DMS153 (cell line): ENCODE data around the gene LINGO3.
"Not testable (repeated sequence)": the region's sequence is repeated elsewhere in the genome, so short reads cannot be mapped to it uniquely, and the experiment has no call there.

Experiments
- DNase-seq: peaks from one replicate; lab custom pipeline; 2025; lab: John Stamatoyannopoulos, UW

The LINGO3 gene, protein sequence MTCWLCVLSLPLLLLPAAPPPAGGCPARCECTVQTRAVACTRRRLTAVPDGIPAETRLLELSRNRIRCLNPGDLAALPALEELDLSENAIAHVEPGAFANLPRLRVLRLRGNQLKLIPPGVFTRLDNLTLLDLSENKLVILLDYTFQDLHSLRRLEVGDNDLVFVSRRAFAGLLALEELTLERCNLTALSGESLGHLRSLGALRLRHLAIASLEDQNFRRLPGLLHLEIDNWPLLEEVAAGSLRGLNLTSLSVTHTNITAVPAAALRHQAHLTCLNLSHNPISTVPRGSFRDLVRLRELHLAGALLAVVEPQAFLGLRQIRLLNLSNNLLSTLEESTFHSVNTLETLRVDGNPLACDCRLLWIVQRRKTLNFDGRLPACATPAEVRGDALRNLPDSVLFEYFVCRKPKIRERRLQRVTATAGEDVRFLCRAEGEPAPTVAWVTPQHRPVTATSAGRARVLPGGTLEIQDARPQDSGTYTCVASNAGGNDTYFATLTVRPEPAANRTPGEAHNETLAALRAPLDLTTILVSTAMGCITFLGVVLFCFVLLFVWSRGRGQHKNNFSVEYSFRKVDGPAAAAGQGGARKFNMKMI

DNA sequence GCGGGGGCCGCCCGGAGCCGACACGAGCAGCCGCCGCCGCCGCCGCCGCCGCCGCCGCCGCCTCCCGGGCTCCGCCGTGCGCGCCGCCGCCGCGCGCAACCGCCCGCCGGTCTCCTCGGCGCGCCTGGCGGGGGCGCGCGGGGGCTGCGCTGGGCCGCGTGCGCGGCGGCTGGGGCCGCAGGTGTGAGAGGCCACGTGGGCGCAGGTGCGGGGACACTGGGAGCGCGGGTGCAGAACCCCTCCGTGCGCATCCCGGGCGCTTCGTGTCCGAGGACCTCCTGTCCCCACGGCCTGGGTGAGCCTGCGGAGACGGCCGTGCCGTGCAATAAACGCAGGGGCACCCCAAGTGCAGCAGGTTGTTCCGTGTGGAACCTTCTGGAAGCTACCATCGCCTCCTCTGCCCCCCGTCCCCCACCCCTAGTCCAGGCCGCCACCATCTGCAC, at the start of gene LINGO3:
Gene LINGO3, minus strand, starts transcription at position 41 of the 443 bp plus-strand sequence. CDS start 16,378 bp downstream, outside the sequence.
- DNase-seq: no peak

DNA sequence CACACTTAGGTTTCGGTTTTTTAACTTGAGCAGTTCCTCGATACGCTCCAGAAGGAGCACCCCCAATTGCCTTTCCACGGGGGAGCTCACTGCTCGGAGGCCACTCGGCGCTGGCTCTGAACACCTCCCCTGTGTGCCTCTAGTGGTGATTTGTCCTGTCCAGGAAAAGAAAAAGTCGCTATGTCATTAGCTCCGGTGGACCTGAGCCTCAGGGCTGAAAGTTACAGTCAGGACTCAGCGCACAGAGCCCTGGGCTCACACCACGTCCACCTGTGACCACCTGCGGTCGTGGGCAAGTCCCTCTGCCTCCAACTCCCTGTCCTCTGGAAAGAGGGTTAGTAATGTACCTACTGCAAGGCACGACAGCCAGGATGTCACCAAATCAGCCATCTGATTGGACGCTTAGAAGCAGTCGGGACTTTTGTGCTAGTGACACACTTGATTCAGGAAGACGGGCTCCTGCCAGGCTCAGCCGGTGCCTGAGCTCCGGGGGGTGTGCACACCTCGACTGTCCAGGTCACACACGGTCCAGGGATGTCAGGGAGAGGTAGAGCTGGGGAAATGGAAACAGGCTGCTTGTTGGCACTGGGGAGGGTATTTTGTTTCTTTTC, 48.2 kb upstream of the LINGO3 start:
- DNase-seq: no peak

DNA sequence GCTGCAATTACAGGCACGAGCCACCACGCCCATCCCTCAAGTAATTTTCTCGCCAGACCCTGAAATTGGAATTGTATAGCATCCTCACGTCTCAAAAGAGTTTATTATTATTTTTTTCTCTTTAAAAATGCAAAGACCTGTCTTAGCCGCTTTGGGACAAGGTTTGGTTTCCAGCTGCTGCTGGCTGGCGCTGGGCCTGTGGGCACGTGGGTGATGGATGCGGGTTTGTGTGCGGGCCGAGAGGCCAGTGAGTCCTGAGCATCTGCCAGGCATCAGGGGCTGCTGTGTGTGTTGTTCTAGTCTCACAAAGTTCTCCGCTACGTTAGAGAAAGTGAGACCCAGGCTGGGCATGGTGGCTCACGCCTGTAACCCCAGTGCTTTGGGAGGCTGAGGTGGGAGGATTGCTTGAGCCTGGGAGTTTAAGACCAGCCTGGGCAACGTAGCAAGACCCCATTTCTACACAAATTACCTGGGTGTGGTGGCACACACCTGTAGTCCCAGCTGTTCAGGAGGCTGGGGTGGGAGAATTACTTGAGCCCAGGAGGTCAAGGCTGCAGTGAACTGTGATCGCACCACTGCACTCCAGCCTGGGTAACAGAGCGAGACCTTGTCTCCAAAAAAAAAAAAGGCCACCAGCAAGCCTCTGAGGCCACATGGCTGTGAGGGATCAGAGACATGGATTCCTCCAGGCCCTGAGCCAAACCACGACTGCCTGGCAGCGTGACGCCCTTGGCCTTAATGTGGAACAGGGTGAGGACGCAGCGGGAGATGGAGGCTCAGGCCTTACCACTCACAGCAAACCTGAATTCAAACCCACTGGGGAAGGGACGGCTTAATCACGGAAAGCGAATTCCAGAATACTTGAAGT, 47.4 kb upstream of the LINGO3 start:
- DNase-seq: no peak

DNA sequence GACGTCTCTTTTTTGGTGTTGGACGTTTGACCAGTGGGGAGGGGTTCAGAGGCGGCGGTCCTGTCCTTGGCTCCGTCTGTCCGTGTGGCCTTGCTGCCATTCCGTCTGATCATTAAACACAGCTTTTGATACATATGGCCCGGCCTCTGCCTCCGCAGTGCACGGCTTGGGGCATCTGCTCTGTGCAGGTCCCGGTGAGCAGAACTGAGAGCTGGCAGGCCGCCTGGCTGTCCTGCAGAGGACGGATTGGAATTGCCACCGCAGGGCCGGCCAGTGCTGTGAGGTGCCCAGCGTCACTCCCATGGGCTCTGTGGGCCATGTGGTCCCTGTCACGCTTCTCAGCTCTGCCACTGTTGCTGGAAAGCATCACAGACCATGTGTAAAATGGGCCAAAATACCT, 46.7 kb upstream of the LINGO3 start:
- no peak for DNase-seq

DNA sequence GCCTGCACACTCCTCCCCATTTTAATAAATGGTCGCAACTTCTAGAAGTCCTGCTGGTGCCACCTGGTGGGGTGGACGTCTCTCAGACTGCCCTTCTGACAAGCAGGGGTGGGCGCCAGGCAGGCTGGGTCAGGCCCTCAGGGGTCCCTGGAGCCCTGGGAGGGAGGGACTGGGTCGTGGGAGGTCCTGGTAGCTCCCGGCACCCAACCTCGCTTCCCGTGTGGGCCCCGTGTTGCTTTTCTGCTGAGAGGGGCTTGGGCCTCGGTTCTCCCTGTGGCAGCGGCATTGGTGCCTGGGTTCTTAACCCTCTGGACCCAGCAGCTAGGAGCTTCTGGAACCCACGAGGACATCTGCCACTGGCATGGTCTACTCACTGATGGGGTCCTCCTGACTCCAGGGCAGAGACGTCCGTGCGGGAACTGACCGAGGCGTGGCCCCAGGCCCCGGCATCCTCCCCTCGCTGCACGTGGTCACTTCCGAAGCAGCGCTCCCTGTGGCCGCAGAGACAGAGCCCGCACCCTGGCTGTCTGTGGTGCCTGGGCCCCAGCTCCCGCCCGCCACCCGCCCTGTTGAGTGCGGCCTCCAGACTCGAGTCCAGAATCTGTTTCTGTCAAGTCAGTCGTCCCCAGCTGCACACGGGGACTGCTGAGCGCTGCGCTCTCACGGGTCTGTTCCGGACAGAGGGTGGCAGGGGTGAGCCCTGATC, 46.1 kb upstream of the LINGO3 start:
- no peak for DNase-seq

DNA sequence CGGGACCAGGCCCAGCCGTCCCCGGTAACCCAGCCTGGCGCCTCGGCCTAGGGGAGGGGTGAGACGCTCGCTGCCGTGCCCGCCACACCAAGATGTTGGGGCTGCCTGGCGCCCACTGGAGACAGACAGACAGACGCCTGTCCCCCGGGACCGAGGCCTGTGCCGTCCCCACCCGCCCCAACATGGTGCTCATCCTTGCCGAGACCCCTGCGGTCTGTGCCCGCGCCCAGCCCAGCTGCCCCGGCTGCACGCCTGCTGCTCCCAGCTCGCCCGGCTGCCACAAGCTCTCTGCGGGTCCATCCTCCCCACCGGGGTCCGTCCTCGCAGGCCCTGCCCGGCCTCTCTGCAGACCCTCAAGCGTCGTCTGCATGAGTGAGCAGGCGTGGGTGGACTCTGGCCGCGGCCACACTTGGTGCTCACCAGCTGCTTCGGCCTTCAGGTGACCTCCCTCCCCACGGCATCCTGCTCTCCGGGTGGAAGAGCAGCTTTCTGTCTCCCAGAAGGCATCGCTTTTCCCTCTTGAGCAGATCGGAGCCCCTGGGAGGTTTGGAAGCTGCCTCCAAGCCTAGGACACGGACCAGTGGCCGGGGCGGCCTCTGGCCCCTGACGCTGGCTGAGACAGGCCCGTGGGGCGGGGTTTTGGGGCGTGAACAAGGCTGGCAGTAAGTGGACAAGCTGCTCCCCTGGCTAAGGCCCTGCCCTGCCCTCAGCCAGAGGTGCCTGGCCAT, 45.4 kb upstream of the LINGO3 start:
- DNase-seq: no peak

DNA sequence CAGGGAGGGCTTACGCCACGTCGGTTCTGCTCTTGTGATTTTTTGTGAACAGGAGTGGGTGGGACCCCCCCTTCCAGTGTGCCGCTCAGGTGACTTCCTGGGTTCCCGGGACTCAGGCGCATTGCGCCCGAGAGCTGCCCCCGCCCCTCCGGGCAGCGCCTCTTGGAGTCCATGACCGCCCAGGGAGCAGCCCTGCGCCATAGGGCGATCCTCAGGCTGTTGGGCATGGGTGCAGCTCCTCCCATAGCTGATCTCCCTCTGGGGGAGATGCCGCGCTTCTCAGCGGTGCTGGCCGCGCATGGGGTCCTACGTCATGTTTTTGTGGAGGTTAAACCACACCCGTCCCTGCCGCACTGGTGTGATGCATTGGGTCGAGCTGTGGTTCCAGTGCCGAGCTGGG, 44.2 kb upstream of the LINGO3 start:
- DNase-seq: no peak

DNA sequence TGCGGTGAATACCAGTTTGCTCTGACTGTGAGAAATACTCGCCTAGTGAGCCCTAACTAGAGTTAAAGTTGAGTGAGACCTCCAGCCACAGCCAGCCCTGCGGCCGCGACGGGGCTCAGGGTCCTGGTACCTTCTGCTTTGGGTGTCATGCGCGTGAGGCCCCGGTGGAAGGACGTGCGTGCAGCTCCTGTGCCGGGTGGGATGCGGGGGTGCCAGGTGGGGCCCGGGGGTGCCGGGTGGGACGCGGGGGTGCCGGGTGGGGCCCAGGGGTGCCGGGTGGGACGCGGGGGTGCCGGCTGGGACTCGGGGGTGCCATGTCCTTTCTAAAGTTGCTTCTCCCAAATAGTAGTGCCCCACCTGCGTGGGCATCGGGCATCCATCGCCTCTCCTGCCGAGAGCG, 43.6 kb upstream of the LINGO3 start:
- no peak for DNase-seq

DNA sequence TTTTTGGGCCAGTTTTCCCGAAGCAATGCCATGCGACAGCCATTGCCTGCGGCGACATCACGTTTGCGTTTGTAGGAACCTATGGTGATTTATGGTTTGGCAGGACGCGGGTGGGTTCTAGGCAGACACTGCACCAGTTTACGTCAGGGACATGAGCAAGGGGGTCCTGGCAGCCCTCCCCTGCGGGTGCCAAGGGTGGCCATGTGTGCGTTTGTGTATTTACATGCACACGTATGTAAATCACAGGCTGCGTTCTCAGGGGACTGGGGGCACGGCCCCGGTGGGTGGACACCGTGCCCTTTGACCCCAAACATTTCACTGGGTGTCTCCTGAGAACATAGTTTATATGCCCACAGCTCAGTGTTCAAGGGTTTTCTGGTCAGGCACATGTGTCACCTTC, 42.7 kb upstream of the LINGO3 start:
- no peak for DNase-seq

DNA sequence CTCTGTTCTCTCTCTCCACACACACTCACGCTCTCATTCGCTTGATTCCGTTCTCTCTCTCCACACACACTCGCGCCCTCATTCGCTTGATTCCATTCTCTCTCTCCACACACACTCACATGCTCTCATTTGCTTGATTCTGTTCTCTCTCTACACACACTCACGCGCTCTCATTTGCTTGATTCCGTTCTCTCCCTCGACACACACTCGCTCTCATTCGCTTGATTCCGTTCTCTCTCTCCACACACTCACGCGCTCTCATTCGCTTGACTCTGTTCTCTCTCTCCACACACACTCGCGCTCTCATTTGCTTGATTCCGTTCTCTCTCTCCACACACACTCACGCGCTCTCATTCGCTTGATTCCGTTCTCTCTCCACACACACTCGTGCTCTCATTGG, 41.9 kb upstream of the LINGO3 start:
- DNase-seq: not testable (repeated sequence)

DNA sequence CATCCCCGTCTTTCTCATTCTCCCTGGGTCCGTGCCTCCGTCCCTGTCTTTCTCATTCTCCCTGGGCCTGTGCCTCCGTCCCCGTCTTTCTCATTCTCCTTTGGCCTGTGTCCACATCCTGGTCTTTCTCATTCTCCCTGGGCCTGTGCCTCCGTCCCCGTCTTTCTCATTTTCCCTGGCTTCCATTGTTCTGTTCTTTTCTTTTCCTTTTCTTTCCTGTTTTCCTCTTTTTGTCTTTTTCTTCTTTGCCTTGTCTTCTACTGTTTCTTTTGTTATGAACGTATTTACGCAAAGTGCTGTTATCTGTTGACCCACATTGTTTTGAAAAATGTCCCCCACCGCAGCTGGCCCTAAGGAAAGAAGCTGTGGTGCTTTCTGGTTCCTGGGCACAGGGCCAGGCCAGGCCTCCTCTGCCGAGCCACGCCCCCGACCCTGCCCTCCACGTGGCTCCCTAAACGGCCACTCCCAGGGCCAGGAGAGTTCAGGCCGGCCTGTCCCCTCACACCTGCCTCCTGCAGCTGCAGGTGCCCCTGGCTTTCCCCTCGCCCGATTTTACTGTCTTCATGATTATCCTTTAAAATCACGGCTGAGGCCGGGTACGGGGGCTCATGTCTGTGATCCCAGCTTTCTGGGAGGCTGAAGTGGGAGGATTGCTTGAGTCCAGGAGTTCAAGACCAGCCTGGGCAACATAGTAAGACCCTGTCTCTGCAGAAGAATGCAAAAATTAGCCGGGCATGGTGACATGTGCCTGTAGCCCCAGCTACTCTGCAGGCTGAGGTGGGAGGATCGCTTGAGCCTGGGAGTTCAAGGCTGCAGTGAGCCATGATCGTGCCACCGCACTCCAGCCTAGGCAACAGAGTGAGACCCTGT, 38.1 kb upstream of the LINGO3 start:
- peak; percentile 33 for DNase-seq

DNA sequence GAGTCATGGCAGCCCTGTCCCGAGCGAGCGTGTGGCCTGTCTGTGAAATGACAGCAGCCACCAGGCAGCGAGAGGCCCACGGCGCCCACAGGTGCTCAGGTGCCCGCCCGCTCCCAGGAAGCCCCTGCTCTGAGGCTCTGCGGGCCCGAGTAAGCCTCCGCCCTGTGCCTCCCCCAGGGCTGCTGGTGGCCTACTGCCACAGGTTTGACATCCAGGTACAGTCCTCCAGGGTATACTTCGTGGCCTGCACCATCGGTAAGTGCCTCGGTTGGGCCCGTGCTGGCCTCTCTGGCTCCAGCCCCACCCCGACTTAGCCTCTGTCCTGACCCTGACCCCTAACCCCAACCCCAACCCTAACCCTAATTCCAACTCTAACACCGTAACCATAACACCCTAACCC, 37.1 kb upstream of the LINGO3 start:
- DNase-seq: no peak

DNA sequence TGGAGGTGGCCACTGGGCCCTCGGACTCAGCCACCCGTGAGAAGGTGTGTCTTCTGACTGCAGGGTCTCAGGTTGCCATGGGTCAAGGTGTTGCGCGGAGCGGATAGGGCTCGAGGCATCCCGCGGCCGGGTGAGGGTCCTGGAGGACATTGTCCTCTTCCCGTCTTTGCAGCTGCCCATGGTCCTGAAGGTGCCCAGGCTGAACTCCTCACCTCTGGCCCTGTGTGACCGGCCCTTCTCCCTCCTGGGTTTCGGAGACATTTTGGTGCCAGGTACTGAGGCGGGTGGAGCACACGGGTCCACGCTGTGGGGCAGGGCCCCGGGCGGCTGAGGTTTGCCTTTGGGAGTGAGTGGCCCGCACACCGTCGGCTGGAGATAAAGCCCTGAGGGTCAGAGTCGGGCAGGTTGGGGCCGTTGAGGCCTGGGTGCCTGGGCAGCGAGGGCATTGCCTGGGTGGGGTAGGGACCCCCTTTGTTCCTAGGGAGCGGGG, 36.5 kb upstream of the LINGO3 start:
- no peak for DNase-seq

DNA sequence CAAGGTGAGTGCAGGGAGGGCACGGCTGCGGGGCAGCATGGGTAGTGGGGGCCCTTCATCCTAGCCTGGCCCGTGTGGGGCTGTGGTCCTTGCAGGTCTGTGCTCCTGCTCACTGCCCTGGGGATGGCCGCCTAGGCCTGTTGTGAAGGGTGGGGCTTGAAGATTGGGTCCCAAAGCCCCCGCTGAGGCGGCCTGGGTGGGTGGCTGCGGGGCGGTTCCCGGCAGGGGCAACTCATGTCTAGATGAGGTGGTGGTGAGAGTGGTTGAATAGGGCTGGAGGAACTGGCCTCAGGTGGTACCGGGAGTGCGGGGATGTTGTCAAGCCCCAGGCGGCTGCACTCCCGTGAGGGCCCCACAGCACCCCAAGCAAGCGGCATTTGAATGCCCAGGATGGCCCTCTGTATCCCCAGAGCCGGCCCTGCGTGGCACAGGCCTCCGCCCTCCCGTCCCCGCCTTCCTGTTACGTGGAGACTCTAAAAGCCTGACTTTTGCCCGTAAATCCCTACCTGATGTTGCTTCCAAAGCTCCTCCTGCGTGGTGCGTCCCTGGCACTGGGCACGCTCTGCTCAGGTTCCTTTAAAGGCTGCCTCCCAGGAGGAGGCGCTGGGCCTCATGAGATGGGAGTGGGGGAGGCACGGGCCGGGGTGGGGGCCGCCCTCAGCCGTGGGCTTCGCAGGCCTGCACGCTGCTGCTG, 35.5 kb upstream of the LINGO3 start:
- no peak for DNase-seq

DNA sequence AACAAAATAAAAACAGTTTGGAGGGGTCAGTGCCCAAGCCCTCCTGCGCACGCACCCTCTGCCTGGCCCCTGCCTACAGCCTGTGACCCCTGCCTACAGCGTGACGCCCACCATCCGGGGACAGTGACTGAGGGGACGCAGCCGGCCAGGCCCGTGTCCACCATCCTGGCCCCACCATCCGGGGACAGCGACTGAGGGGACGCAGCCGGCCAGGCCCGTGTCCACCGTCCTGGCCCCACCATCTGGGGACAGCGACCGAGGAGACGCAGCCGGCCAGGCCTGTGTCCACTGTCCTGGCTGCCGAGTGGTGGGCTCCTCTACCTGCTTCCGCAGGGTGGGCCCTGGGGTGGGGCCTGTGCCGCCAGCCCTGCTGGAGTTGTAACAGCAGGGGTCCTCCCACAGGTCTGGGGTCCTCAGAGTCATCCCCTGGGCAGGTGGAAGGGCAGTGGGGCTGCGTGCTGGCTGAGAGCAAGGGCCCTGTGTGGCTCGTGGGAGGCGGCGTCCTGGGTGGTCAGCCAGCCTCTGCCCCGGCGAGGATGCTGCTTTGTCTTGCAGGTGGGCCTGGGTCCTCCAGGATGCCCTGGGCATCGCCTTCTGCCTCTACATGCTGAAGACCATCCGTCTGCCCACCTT, 34.8 kb upstream of the LINGO3 start:
- DNase-seq: no peak

DNA sequence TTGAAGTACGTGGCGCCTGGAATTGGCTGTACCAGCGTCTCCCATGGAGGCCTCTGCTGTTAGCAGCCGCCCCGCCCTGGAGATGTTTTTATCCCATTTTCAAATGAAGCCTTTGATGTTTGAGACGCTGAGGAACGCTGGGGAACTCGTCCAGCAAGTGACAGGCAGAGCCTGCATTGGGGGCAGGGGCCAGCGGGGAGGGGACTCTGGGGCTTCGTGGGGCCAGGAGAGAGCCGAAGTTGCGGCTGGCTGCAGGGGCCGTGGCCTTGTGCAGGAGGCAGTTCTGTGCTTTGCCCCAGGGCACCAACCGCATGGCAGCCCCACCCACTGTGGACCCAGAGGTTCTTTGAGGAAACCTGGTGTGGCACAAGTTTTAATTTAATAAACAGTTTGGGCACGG, 34.0 kb upstream of the LINGO3 start:
- DNase-seq: no peak

DNA sequence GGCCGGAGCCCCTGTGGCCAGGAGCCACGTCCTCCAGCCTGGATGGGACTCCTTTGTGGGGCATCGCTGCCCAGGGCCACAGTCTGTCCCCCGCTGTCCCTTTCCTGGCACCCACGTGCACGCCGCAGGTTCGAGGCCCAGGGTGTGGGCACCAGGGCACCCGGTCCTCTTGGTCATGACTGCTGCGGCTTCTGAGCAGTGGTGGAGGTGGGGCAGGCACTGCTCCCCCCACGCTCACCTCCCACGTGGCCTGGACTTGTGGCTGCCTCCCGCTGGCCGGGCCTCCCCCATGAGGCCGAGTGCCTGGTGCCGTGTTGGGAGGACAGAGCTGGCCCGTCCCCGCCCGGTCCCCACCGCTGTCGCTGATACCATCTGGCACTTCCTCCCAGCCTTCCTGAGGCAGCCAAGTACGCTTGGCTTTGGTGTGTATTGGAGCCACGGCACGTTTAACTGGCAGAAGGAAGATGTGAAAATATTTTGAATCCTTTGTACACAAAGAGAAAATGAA, 33.3 kb upstream of the LINGO3 start:
- DNase-seq: no peak

DNA sequence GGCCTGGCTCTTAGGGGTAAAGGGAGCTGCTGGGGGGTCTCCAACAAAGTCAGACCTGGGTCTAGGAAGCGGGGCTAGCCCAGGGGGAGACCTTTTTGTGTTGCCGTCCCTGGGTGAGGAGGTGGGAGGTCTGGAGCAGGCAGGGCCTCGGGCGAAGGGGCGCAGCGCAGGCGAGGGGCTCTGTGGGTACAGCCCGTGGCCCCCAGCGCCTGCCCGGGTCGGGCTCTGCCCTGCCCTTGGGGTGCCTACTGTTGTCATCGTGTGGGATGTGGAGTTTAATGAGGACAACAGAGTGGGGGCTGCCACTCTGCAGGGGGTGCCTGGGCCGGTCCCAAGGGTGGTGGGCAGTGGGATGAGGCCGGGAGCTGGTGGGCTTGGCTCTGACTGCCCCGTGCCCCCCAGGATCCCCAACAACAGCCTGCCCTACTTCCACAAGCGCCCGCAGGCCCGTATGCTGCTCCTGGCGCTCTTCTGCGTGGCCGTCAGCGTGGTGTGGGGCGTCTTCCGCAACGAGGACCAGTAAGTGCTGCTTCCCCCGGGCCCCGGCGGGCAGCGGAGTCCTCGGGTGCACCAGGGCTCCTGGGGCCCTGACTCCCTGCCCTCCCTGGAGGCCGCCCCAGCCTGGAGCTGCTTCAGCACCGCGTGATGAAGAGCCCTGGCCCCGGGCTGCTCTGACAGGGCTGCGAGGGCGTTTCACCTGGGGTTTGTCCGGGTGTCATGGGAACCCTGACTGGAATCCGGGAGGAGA, 32.7 kb upstream of the LINGO3 start:
- no peak for DNase-seq
